Prostate gland (tissue), 2 donors: ENCODE results near the gene ROBO1. TPM values are rescaled to one million over a fixed set of nuclear protein-coding genes. Genes with fewer than 3 reads are reported as not detected.

ENCODE experiments used
- DNase-seq: peaks from one replicate; pipeline ENCODE4 v3.0.0-alpha.2; 2019; ENCODE audit warnings: low spot score
- H3K27ac ChIP-seq, 2 donors: fragments of 200-600 bp; sonication (generic); 2 replicates each; pipeline ENCODE4 v1.5.1; 2017 to 2019
- H3K27me3 ChIP-seq: fragments of 200-600 bp; sonication (generic); replicated peaks from 2 replicates; pipeline ENCODE4 v1.5.1; 2019; ENCODE audit not compliant: insufficient read depth
- H3K36me3 ChIP-seq, 2 donors: fragments of 200-600 bp; sonication (generic); 1 replicate in 1 of 2; 2 replicates in 1 of 2; pipeline versions ENCODE4 v1.5.1 to v1.8.1; 2017 to 2019
- H3K4me1 ChIP-seq: fragments of 200-600 bp; sonication (generic); replicated peaks from 2 replicates; pipeline ENCODE4 v1.5.1; 2019
- H3K4me3 ChIP-seq, 2 donors: fragments of 200-600 bp; sonication (generic); 2 replicates each; pipeline ENCODE4 v1.5.1; 2017 to 2019
- H3K9me3 ChIP-seq: fragments of 200-600 bp; sonication (generic); 2 replicates; pipeline ENCODE4 v1.5.1; 2017
- CTCF ChIP-seq, 4 experiments: fragments of 200-600 bp in 2 of 4; fragments of 450-650 bp in 2 of 4; sonication (generic) in 2 of 4; IDR thresholded peaks; 1 replicate in 3 of 4; 2 replicates in 1 of 4; pipeline ENCODE4 v1.5.1; 2016 to 2019; ENCODE audit warnings: antibody characterized with exemption in 4 of 4, mild to moderate bottlenecking in 2 of 4, moderate library complexity in 2 of 4
- POLR2A ChIP-seq: fragments of 450-650 bp; IDR thresholded peaks from one replicate; pipeline ENCODE4 v1.6.1; 2016; ENCODE audit warnings: antibody characterized with exemption, mild to moderate bottlenecking
- POLR2AphosphoS5 ChIP-seq: sonication (generic); formaldehyde crosslinking; IDR thresholded peaks from one replicate; pipeline ENCODE4 v1.6.1; 2017; ENCODE audit warnings: antibody characterized with exemption
- WGBS: methylation state at CpG from one replicate; pipeline ENCODE4 v1.1.5; 2018; 5-methylcytosine and 5-hydroxymethylcytosine counted together
- intact Hi-C: fragments of 100-400 bp; cut with DNase I; formaldehyde crosslinking; loops from one replicate; pipeline ENCODE4 v1.14.2; 2022
- total RNA-seq, 2 donors: library from RNA; depleted of rRNA; stranded (reverse); fragments of >200 nt; gene quantifications; one replicate each; pipeline ENCODE4 v1.1.0, GENCODE V29; 2016

ROBO1 gene
- total RNA-seq, 2 donors from 2014 or later, result 37.6 to 50.8 TPM

- Histone ChIP-seq H3K4me3 (no peak overlapping the region), H3K4me1 (no peaks in the 10 kb centered on the region), H3K27ac (no peak overlapping the region), H3K36me3 (no peaks in the 10 kb centered on the region), H3K27me3 (no peaks in the 10 kb centered on the region), H3K9me3 (no peaks in the 10 kb centered on the region)
- WGBS, result 54% methylated on average over 1 of the region's 1 CpG
- DNase-seq, result no peak
- TF ChIP-seq CTCF (IDR thresholded peaks at IDR 0.05), result no peak
- no peak for TF ChIP-seq POLR2A
- no peak for TF ChIP-seq POLR2AphosphoS5
- intact Hi-C loops, result no loop called here
Observed at GRCh38 chr3:78820542-78820941, 947.3 kb downstream of the ROBO1 start.

- no peak overlapping the region for H3K27ac ChIP-seq
- H3K4me1 ChIP-seq, result no peaks in the 10 kb centered on the region
- H3K27me3 ChIP-seq, result no peaks in the 10 kb centered on the region
- H3K36me3 ChIP-seq, result no peaks in the 10 kb centered on the region
- 96% methylated on average over 19 of the region's 19 CpGs for WGBS
- no peak overlapping the region for H3K4me3 ChIP-seq
- TF ChIP-seq CTCF (IDR thresholded peaks at IDR 0.05), result no peak
- no peaks in the 10 kb centered on the region for H3K9me3 ChIP-seq
- no peak for DNase-seq
- intact Hi-C loops, result no loop called here
Observed at GRCh38 chr3:78818161-78818985, 949.4 kb downstream of the ROBO1 start.

- Histone ChIP-seq H3K4me1 (no peaks in the 10 kb centered on the region), H3K36me3 (no peaks in the 10 kb centered on the region), H3K27ac (no peak overlapping the region), H3K9me3 (no peaks in the 10 kb centered on the region), H3K4me3 (no peak overlapping the region), H3K27me3 (no peaks in the 10 kb centered on the region)
- TF ChIP-seq POLR2AphosphoS5 (no peak), POLR2A (no peak), CTCF (IDR thresholded peaks at IDR 0.05) (no peak)
- intact Hi-C loops, result no loop called here
- DNase-seq, result no peak
- 84% methylated on average over 3 of the region's 3 CpGs for WGBS
Observed at GRCh38 chr3:78814893-78815562, 952.8 kb downstream of the ROBO1 start.

DNA sequence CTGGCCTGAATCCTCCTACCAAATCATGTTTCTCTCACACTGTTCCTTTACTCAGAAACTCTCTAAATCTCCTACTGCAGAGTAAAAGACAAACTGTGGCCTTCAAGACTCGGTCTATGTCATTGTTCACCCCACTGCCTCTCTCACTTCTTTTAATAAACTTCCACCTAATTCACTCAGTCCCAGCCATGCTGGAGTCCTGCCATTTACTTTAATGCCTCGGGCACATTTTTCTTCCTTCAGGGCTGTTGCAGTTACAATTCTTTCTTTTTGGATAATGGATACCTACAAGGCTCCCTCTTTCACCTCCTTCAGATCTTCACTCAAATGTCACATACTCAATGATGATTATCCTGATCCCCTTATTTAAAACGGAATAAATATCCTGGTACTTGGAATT is 955.6 kb downstream of the ROBO1 start:
- no peaks in the 10 kb centered on the region for H3K36me3 ChIP-seq
- WGBS, result 69% methylated on average over 3 of the region's 3 CpGs
- H3K27ac ChIP-seq, result no peak overlapping the region
- intact Hi-C loops, result no loop called here
- H3K4me1 ChIP-seq, result no peaks in the 10 kb centered on the region
- no peak for TF ChIP-seq POLR2A
- TF ChIP-seq CTCF (IDR thresholded peaks at IDR 0.05), result no peak
- TF ChIP-seq POLR2AphosphoS5, result no peak
- H3K27me3 ChIP-seq, result no peaks in the 10 kb centered on the region
- H3K4me3 ChIP-seq, result no peak overlapping the region
- no peaks in the 10 kb centered on the region for H3K9me3 ChIP-seq
- DNase-seq, result no peak

DNA sequence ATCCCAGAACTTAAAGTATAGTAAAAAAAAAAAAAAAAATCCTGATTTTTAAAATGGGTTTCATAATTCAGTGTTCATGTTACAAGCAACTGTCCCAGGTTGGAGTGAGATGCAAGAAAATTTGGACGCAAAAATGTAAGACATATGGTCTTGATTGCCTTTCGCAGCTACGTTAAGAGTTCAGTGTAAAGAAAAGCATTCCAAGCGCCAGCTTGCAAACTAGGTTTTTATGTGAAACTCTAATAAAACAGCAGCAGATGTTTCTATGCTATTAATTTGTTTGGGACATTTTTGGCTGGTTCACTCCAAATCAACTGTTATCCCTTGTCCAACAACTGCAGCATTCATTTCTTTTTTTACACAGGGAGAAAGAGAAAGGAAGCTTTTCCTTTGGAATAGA is 957.8 kb downstream of the ROBO1 start:
- DNase-seq, result no peak
- no peak overlapping the region for H3K4me3 ChIP-seq
- H3K4me1 ChIP-seq, result no peaks in the 10 kb centered on the region
- TF ChIP-seq POLR2AphosphoS5 (no peak), POLR2A (no peak), CTCF (IDR thresholded peaks at IDR 0.05) (no peak)
- no peaks in the 10 kb centered on the region for H3K27me3 ChIP-seq
- H3K27ac ChIP-seq, result no peak overlapping the region
- 27% methylated on average over 4 of the region's 4 CpGs for WGBS
- intact Hi-C loops, result no loop called here
- H3K36me3 ChIP-seq, result no peaks in the 10 kb centered on the region
- no peaks in the 10 kb centered on the region for H3K9me3 ChIP-seq
